Thyroid gland (tissue), 4 donors: Measurements from ENCODE around the gene CCDC126. TPM values are rescaled to one million over a fixed set of nuclear protein-coding genes. Genes with fewer than 3 reads are reported as not detected.

Source experiments
- DNase-seq, 2 donors: peaks; one replicate each; pipeline ENCODE4 v3.0.0-alpha.2; 2019
- H3K27ac ChIP-seq, 3 donors: fragments of 200-600 bp; sonication (generic); 1 replicate in 2 of 3; 2 replicates in 1 of 3; pipeline ENCODE4 v1.5.1; 2016 to 2019; ENCODE audit warnings: mild to moderate bottlenecking in 1 of 3, moderate library complexity in 1 of 3
- H3K27me3 ChIP-seq: fragments of 200-600 bp; sonication (generic); one replicate; pipeline ENCODE4 v1.5.1; 2019
- H3K36me3 ChIP-seq, 2 donors: fragments of 200-600 bp; sonication (generic); one replicate each; pipeline ENCODE4 v1.5.1; 2016 to 2019
- H3K4me1 ChIP-seq, 2 donors: fragments of 200-600 bp; sonication (generic); one replicate each; pipeline ENCODE4 v1.5.1; 2017 to 2019
- H3K4me3 ChIP-seq, 3 donors: fragments of 200-600 bp; sonication (generic); replicated peaks in 1 of 3; 1 replicate in 2 of 3; 2 replicates in 1 of 3; pipeline ENCODE4 v1.5.1; 2016; ENCODE audit warnings: mild to moderate bottlenecking in 1 of 3
- H3K9me3 ChIP-seq: fragments of 200-600 bp; sonication (generic); one replicate; pipeline ENCODE4 v1.5.1; 2017
- CTCF ChIP-seq, 6 experiments: fragments of 200-600 bp in 3 of 6; fragments of 450-650 bp in 3 of 6; sonication (generic) in 3 of 6; IDR thresholded peaks; one replicate each; pipeline ENCODE4 v1.5.1; 2016 to 2019; ENCODE audit warnings: antibody characterized with exemption in 6 of 6, mild to moderate bottlenecking in 2 of 6, inconsistent platforms in 1 of 6, moderate library complexity in 1 of 6
- POLR2A ChIP-seq, 2 donors: fragments of 450-650 bp; IDR thresholded peaks; one replicate each; pipeline ENCODE4 v1.6.1; 2017; ENCODE audit warnings: antibody characterized with exemption in 2 of 2, mild to moderate bottlenecking in 2 of 2, moderate library complexity in 1 of 2
- WGBS, 2 donors: methylation state at CpG; one replicate each; pipeline ENCODE4 v1.1.5; 2017; 5-methylcytosine and 5-hydroxymethylcytosine counted together
- intact Hi-C: fragments of 100-400 bp; cut with DNase I; formaldehyde crosslinking; loops from one replicate; pipeline ENCODE4 v1.15.1; 2023
- total RNA-seq, 4 donors: library from RNA; depleted of rRNA; stranded (reverse); fragments of >200 nt; gene quantifications; one replicate each; pipeline ENCODE4 v1.2.3, GENCODE V29; 2016

Gene CCDC126
- total RNA-seq, 4 donors from 2014 or later: 21.1 to 26.8 (median 23.9) TPM

- Histone ChIP-seq H3K36me3 (no peaks in the 10 kb centered on the region), H3K27ac (no peak overlapping the region), H3K4me3 (no peak overlapping the region), H3K27me3 (no peaks in the 10 kb centered on the region), H3K4me1 (peaks cover 17 to 20% of the 10 kb centered on the region in 2 donors), H3K9me3 (no peaks in the 10 kb centered on the region)
- no peak for DNase-seq
- TF ChIP-seq POLR2A (IDR thresholded peaks at IDR 0.05): no peak
- no peak for TF ChIP-seq CTCF (IDR thresholded peaks at IDR 0.05)
- WGBS, 2 donors: 59 to 68% methylated on average over 4 of the region's 4 CpGs
- intact Hi-C loops: no loop called here
These were observed 3.1 kb downstream of the CCDC126 start for GRCh38 chr7:23600236-23600635.

- Histone ChIP-seq H3K27ac (no peak overlapping the region), H3K9me3 (no peaks in the 10 kb centered on the region), H3K4me1 (peaks cover 8 to 13% of the 10 kb centered on the region in 2 donors), H3K36me3 (no peaks in the 10 kb centered on the region), H3K4me3 (no peak overlapping the region), H3K27me3 (no peaks in the 10 kb centered on the region)
- 88 to 89% methylated on average over 4 of the region's 4 CpGs for WGBS, 2 donors
- intact Hi-C loops: no loop called here
- TF ChIP-seq CTCF (IDR thresholded peaks at IDR 0.05) (no peak), POLR2A (IDR thresholded peaks at IDR 0.05) (no peak)
- no peak for DNase-seq
These were observed 6.6 kb downstream of the CCDC126 start for GRCh38 chr7:23603632-23604295.

DNA sequence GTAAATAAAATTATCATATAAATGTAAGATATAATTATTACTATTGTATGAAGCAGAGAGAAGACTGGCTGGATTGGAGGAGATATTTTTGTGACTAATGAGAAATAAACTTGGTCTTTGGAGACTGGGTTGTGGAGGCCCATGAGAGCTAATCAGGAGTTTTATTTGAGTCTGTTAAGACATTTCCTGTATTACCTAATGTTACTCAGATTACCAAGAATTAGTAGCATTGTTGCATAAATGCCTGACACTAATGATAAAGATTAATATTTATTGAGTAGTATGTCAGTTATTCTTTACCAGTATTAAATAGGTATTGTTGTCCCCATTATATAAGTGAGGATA lies 7.1 kb downstream of the CCDC126 start:
- no peak for DNase-seq
- Histone ChIP-seq H3K36me3 (no peaks in the 10 kb centered on the region), H3K4me3 (no peak overlapping the region), H3K4me1 (peaks cover 3 to 8% of the 10 kb centered on the region in 2 donors), H3K27me3 (no peaks in the 10 kb centered on the region), H3K9me3 (no peaks in the 10 kb centered on the region), H3K27ac (no peak overlapping the region)
- TF ChIP-seq POLR2A (IDR thresholded peaks at IDR 0.05) (no peak), CTCF (IDR thresholded peaks at IDR 0.05) (no peak)
- intact Hi-C loops: no loop called here

DNA sequence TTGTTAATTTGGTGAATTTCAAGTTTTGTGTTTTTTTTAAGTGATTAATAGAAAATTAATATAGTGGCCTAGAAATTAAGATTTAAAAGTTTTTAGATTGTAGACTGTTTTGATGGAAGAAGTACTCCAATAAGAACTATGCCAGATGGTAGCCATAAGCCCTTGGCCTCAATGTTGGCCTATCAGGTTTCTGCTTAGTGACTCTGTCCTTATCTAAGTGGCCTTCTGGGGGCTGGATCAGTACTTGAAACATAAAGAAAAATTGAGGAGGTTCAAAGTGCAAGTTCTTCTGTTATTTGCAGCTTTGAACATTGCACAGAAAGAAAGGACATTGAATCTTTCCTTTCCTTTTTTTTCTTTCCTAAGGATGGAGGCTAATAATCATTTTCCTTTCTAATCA lies 9.9 kb downstream of the CCDC126 start:
- Histone ChIP-seq H3K9me3 (no peaks in the 10 kb centered on the region), H3K4me1 (no peaks in the 10 kb centered on the region), H3K27ac (no peak overlapping the region), H3K36me3 (no peaks in the 10 kb centered on the region), H3K27me3 (no peaks in the 10 kb centered on the region), H3K4me3 (no peak overlapping the region)
- DNase-seq: no peak
- intact Hi-C loops: no loop called here
- TF ChIP-seq POLR2A (IDR thresholded peaks at IDR 0.05): no peak
- TF ChIP-seq CTCF (IDR thresholded peaks at IDR 0.05): no peak

GRCh38 chr7:23607866-23608265 lies 10.7 kb downstream of the CCDC126 start:
- intact Hi-C loops: no loop called here
- no peak for DNase-seq
- Histone ChIP-seq H3K4me3 (no peak overlapping the region), H3K9me3 (no peaks in the 10 kb centered on the region), H3K27me3 (no peaks in the 10 kb centered on the region), H3K27ac (no peak overlapping the region), H3K36me3 (no peaks in the 10 kb centered on the region), H3K4me1 (no peaks in the 10 kb centered on the region)
- TF ChIP-seq CTCF (IDR thresholded peaks at IDR 0.05): no peak
- no peak for TF ChIP-seq POLR2A (IDR thresholded peaks at IDR 0.05)
- 89 to 97% methylated on average over 8 of the region's 8 CpGs for WGBS, 2 donors
